Measurements from ENCODE around the gene NAA16.
"Not testable (repeated sequence)": the region's sequence is repeated elsewhere in the genome, so short reads cannot be mapped to it uniquely, and the experiment has no call there.

The NAA16 gene

DNA sequence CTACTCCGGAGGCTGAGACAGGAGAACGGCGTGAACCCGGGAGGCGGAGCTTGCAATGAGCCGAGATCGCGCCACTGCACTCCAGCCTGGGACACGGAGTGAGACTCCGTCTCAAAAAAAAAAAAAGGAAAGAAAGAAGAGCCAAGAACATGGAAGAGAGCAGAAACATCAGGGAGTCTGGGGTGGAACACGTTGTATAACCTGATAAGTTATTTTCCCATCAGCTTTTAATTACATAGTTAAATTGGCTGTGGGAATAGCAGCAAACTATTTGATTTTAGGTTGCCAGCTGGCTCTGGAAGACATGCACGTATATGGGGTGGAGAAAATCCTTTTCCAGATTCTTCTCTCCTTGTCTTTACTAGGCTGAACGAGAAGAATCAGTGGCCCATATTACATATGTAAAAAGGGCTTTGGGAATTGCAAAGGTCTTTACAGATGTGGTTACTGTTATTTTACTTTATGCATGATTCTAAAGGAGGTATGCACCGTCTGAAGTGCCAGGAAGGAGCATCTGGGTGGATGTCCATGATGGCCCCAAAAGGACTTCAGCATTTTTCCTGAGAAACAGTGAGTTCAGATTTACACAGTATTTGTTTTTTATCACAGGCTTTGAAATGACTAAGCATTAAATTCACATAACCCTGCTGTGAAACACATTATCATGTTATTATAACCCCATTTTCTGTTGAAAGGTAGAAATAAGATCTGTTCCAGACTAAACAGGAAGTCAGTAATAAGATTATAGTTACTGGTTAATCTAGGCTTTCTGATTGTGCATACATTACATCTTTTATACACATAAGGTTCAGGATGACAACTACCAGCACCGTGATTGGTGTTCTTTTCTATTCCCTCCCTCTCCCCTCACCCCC is 4.6 kb upstream of the NAA16 start:
- no peak for DNase-seq

DNA sequence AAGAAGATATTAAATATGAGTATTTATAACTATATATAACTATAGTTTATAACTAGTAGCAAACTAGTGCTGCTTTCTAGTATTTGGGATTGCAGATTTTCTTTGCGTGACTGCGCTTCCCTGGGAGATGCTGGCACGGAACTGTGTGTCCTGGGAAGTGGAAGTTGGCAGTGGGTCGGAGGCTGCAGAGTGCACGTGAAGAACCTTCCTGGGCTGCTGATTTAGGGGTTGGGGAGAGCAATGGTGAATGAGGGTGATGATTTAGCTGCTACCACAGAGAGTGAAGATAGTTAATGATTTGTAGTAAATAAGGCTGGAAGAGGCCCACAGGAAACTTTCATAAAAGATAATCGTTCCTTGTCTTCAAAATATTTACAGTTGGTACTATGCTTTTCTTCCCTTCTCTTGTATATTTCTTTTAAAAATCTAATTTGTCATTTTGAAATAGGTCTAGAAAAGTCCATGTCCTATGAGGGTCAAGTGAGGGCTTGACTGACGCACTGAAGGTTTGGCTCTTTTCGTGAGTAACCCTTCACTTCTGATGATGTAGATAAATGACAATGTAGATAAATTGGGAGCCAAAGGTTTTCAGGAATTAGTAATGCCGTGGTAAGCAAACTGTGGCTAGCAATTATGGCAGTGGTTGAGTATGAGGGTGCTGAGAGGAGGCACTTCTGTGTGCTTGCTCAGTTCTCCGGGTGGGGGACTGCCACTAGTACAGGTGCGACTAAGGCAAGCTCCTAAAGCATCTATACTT is 3.0 kb upstream of the NAA16 start:
- DNase-seq: no peak

DNA sequence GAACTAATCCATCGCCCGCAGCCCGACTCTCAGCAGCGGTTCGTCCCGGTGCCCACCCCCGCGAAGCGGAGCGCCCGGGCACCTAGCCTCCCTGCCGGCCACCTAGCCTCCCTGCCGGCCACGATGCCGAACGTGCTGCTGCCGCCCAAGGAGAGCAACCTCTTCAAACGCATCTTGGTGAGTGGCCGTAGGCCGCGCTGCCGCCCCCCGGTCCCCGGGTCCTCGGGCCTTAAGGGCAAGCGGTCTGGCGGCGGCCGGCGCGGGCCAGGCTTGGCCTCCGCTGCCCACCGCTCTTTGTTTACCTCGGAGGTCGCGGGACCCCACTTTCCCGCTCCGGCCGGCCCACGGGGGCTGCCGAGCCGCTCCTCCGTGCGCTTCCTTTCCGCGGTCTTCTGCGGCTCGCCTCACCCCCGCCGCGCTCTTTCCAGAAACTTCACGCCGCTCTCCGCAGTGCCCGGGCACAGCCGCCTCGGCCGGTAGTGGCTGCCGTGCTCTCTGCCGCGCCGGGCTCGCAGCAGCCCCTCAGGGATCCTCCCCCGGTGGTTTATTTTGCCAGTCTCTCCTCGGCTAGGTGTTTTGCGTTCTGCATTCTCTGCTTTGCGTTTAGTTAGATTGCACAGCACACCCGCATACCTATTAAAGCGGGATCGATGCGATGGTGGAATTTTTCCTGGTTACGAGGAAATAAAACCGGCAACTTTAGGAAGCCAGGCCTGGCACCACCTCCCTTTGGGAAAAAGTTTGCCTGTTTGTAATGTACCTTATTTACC is 524 bp downstream of the NAA16 start:
- DNase-seq: peak; percentile 59

DNA sequence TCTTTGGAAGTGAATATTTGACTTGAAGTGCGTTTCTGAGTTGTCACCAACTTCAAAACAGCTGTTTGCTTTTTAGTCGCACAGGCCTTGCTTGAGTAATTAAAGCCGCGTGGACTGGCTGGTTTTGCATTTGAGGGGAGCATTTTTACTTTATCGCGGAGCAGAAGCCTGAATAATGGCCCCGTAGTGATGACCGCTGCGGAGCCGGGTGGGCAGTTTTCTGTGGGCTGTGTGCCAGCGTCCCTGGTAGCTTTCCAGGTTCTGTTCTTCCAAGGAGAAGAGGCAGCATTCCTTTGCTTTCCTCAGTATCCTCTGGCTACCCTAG is 1.1 kb downstream of the NAA16 start:
- DNase-seq: peak; percentile 37

DNA sequence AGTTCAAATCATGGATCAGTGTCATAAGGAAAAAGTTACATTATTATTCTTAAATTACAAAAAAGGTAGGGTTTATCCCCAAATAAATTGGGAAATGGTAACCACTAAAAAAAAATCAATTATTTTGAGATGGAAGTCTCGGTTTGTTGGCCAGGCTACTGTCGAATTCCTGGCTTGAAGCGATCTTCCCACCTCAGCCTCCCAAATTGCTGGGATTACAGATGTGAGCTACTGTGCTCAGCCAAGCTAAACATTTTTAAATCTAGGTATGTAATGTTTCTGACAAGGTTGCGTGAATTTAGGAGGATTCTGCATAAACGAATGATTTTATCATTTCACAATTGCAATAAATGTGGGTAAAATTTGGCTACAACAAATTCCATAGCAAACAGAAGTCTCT is 2.0 kb downstream of the NAA16 start:
- DNase-seq: no peak

DNA sequence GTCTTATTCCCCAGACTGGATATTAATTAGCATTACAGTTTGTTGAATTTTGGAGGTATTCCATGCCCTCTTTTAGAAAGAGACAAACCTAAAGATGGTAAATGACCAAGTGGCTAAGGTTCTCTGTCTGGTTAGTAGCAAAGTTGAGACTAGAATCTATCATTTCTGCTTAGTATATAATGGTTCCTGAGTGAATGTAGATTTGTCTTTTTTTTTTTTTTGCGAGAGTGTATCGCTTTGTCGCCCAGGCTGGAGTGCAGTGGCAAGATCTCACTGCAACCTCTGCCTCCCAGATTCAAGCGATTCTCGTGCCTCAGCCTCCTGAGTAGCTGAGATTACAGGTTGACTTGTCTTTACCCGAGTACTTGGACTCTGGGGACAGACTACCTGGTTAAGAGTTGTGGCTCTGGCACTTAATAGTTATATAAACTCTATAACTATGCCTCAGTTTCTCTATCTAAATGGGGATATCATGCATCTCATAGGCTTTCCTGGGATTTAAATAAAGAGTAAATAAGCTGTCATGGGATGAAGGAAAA is 2.7 kb downstream of the NAA16 start:
- DNase-seq: no peak

DNA sequence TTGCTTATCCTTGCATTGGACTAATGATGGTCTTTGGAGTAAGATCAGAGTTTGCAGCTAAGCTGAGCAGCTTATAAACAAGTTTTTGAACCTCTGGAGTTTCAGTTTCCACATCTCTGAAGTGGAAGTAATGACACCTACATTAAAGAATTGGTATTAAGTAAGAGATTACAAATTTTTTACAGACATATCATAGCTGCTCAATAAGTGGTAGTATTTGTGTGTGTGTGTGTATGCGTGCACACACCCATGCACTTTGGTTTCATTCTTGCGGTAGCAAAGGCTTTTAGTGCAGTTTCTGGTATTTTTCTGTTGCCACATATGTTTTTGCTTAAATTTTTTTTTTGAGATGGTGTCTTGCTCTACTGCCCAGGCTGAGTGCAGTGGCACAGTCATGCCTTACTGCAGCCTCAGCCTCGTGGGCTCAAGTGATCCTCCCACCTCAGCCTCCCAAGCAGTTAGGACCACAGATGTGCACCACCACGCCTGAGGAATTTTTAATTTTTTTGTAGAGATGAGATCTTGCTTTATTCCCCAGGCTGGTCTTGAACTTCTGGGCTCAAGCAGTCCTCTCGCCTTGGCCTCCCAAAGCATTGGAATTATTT is 4.5 kb downstream of the NAA16 start:
- no peak for DNase-seq

DNA sequence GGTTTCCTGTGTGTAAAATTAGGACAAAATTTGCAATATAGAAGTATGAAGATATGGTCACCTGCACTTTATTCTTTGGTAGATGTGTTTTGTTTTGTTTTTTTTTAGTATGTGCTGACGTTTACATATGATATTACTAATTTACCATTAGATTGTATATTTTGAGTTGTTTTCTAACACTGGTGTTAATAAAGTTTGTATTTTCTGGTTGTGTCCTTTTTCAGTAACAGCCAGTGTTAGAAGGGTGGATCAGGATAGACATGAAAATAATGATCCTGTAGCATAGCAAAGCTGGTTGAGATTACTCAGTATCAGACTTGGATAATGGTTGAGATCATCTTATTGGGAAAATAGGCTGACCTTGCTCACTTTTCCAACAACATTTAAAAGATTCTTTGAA is 6.2 kb downstream of the NAA16 start:
- DNase-seq: no peak

DNA sequence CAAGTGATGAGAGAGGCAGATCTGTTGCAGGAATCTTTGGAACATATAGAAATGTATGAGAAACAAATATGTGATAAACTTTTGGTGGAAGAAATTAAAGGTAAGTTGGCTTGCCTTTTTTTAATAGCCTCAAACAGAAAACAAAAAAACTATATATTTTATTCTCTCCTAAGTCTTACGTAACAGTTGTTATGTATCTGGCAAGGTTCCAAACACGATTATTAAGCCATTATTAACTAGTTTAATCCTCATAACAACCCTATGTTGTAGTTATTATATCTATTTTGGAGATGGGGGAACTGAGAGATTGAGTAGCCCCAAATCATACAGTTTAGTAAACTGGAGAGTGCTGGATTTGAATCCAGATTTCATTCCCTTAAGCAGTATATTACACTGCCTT is 14.7 kb downstream of the NAA16 start:
- no peak for DNase-seq

DNA sequence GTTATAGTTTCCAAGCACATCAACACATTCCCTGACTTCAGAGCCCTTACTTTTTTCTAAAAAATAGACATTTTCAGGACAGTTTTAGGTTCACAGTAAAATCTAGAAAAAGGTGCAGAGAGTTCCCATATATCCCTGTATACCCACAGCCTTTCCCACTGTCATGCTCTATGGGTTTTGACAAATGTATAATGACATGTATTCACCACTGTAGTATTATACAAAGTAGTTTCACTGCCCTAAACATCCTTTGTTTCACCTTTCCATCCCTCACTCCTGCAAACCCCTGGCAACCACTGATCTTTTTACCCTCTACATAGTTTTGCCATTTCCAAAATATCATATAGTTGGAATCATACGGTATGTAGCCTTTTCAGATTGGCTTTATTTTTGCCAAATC is 15.6 kb downstream of the NAA16 start:
- DNase-seq: no peak

DNA sequence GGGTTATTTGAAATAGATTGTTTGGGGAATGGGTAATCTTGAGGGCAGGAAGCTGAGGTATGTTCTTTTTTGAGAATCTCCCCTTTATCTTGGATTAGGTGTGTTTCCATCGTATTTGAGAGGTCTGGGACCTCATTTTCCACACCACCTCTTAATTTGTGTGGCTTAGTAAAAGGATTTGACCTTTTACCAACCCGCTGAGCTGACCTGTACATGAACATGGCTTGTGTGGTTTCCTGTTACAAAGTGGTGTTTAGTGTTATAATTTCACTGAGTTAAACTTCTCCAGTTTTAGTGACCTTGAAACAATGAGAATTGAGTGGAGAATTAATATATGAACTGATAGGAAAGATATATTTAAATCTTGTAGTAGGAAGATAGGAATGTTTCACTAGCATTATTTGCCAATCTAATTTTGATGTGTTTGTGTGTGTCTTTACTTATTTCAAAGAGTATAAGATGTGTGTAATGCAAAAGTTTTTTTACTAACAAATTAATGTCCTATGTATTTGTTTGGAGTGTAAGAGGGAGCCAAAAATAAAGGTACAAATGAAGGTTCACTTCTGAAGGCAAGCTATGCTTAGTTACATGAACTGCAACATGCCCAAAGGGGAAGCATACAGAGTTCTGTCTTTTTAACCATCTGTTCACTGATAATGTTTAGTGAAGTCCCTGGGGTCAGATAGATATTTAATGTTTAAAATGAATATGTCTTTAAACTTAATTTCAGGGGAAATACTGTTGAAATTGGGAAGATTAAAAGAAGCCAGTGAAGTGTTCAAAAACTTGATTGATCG is 17.1 kb downstream of the NAA16 start:
- no peak for DNase-seq

DNA sequence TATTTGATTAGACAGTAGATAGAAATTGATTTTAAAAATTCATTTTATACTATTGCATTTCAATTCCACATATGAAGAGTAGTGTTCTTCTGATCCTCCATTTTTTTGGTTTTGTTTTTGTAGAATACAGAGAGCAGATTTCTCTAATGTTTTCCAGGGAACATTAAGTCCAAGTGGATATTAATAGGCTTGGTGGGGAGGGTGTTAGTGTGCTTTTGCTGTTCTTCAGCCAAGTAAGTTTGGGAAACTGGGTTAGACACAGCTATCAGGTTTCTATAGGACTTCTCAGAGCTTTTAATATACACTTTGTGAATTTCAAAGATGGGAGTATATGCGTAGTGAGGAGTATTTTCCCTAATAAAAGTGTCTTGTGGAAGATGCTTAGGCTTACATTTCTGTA is 21.8 kb downstream of the NAA16 start:
- no peak for DNase-seq

DNA sequence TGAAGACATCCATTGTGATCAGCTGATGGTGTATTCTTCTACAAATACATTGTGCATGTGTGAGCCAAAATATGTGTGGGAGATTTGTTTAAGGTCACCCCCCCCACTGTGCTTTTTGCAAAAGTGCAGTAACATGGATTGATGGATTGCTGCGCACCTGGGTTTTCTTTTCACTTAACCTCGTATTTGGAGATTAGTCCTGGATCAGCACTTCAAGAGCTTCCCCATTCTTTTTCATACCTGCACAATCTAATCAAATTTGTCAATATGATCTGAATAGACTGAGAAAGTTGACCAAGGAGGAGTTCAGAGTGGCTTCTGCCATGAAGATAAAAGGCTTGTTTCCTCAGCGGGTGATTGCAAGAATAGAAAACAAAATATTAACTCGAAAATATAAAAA is 23.7 kb downstream of the NAA16 start:
- DNase-seq: no peak

DNA sequence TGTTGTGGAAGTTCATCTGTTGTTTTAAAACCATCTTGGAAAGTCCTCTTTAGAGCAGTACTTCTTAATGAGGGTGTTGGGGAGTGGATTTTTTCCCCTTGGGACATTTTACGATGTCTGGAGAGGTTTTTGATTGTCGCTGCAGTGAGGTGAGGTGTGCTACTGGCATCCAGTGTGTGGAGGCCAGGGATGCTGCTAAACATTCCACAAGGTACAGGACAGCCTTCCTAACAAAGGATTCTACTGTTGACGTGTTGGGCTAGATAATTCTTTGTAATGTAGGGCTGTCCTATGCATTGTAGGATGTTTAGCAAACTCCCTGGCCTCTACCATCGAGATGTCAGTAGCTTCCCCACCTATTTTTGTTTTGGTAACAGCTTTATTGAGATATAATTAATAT is 33.3 kb downstream of the NAA16 start:
- DNase-seq: no peak

DNA sequence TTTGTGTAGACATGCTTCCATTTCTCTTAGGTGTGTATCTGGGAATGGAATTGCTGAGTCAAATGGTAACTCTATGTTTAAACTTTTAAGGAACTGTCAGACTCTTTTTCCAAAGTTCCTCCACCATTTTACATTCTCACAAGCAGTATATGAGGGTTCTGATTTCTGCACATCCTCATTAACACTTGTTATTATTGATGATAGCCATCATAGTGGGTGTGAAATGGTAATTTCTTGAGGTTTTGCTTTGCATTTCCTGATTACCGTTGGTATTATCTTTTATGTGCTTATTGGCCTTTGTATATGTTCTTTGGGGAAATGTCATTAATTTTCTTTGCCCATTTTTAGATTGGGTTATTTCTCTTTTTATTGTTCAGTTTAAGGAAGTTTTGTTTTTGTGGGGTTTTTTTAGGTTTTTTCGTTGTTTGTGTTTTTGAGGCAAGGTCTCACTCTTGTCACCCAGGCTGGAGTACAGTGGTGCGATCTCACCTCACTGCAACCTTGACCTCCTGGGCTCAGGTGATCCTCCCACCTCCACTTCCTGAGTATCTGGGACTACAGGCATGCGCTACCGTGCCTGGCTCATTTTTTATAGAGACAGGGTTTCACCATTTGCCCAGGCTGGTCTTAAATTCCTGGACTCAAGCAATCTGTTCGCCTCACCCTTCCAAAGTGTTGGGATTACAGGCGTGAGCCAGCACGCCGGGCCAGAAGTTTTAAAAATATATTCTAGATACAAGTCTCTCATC is 34.3 kb downstream of the NAA16 start:
- no peak for DNase-seq

DNA sequence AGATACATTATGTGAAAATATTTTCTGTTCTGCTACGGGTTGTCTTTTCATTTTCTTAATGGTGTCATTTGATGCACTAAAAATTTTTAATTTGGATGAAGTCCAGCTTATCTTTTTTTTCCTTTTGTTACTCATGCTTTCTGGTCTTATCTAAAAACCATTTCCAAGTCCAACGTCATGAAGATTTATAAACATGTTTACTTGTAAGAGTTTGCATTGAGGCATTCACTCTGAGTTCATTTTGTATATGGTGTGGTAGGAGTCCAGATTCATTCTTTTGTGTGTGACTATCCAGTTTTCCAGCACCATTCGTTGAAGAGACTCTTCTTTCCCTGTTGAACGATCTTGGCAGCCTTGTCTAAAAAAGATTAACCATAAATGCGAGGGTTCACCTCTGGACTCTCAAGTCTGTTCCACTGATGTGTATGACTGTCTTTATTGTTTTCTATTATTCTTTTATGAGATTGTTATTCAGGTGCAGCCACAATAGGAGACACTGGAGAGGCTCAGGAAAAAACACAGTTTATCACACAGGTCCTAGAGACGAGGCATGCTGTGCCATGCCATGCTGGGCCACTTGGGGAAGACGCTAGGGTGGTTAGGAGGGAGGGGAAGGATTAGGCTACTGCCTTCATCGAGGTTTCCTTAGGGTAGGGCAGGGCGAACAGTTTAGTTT is 35.0 kb downstream of the NAA16 start:
- no peak for DNase-seq

DNA sequence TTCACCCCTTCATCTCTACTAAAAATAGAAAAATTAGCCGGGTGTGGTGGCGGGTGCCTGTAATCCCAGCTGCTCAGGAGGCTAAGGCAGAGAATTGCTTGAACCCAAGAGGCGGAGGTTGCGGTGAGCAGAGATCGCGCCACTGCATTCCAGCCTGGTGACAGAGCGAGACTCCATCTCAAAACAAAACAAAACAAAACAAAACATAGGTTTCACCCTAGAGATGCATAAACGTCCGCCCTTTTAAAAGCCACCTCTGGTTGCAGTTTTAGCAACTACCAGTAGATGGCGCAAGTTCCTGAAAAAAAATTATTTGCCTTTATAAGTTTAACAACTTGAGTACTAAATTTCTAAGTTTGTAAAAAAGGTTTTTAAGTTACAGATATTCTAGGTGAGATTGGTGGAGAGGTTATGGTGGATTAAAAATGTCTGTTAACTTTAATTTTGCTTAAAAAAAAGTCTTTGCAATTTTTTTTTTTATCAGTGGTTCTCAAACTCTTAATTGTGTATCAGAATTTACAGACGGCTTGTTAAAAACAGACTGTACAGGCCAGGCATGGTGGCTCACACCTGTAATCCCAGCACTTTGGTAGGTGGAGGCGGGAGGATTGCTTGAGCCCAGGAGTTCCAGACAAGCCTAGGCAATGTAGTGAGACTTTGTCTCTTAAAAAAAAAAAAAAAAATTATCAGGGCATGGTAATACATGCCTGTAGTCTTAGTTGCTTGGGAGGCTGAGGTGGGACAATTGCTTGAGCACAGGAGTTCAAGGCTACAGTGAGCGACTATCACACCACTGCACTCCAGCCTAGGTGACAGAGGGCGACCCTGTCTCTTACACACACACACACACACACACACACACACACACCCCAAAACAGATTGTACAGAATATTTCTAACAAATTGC is 42.1 kb downstream of the NAA16 start:
- DNase-seq: peak; percentile 62

DNA sequence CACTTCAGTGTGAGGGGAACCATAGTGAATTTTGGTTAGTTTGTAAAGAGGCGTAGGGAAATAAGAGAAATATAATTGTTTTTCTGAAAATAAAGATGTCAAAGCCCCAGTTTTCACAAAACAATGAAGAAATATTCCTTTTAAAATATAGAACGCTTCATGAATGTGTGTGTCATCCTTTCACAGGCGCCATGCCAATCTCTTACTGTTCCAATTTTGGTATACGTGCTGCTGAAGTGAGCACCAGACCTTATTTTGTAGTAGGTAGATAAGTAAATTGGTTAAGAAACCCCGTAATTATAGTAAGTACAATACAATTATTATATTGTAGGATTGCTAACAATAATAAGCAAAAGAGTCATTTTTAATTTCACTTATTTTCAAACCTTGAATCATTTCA is 43.3 kb downstream of the NAA16 start:
- no peak for DNase-seq

DNA sequence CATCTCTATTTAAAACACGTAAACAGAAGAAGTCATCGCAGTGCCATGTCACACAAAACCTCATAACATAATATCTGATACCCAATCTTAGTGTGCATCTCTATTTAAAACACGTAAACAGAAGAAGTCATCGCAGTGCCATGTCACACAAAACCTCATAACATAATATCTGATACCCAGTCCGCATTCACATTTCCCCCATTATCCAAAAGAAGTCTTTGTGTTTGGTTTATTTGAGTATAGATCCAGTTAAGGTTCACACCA is 45.2 kb downstream of the NAA16 start:
- DNase-seq: not testable (repeated sequence)

DNA sequence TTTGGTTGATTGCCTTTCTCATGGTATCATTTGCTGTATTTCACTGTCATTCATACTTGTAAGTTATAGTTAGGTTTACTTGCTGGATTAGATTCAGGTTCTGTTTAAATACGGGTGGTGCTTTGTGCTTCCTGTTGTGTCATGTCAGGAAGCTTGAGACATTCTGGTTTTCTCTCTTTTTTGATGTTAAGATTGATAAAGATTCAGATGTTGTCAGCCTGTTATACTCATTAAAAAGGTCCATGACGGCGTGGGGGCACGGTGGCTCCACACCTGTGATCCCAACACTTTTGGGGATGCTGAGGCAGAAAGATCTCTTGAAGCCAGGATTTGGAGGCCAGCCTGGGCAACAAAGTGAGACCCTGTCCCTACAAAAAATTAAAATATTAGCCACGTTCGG is 45.7 kb downstream of the NAA16 start:
- DNase-seq: peak; percentile 65
